GM18520 (cell line): ENCODE measurements around the gene HOXC10.

ENCODE experiments used
- ATAC-seq: cut with Tn5 transposase; IDR thresholded peaks from one replicate; pipeline ENCODE4 v1.9.1; 2021; ENCODE audit not compliant: unreplicated experiment

The HOXC10 gene

DNA sequence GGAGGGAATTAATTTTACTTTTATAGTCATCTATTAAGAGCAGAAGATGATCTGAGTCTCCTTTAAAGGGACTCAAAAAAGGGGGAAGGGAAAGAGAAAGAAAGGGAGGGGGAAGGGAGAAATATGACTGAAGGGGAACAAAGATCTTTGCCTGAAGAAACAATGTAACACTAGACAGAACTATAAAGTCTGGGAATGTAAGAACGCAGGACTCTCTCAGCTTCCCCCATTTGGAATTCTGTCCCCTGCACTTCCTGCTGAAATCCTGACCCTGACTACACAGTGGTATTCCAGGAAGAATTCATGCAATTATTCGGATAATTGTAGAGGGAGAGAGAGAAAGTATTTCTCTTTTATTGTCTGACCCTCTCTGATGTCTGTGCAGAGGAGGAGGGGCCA is 20.6 kb upstream of the HOXC10 start:
- no peak for ATAC-seq

DNA sequence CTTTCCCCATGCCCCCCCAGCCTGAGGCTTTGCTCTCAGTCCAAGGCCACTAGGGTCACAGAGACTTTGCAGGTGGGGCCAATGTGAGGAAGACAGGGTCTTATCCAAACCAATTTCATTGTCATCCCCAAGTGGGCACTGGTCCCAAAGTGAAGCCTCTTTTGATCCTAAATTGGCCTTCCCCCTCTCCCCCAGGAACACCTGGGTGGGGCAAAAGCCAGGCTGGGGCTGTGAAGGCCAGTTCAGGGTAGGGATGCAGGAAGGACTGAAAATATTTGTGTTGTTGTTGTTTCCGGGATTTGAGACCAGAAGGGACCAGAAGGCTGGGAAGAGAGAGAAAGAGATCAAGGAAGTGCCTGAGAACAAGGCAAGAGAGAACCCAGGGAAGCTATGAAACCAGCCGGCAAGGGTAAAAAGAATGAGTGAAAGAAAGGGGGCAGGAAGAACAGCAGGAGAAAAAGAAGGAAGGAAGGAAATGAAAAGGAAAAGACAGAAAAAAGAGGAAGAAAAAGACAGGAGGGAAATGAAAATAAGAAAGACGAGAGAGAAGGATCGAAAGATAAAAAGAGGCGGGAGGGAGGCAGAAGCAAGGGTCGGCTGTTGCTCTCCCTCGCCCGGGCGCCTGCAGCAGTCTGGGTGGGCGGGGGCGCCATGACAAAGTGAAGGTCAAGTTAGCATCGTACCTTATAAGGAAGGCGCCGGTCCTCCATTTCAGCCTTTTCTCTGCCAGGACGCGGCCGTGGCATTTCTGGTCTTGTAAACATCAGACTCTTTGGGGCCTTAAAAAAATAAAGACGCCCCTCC is 19.5 kb upstream of the HOXC10 start:
- ATAC-seq: no peak

GRCh38 chr12:53966085-53966384 is 18.9 kb upstream of the HOXC10 start:
- ATAC-seq: no peak

DNA sequence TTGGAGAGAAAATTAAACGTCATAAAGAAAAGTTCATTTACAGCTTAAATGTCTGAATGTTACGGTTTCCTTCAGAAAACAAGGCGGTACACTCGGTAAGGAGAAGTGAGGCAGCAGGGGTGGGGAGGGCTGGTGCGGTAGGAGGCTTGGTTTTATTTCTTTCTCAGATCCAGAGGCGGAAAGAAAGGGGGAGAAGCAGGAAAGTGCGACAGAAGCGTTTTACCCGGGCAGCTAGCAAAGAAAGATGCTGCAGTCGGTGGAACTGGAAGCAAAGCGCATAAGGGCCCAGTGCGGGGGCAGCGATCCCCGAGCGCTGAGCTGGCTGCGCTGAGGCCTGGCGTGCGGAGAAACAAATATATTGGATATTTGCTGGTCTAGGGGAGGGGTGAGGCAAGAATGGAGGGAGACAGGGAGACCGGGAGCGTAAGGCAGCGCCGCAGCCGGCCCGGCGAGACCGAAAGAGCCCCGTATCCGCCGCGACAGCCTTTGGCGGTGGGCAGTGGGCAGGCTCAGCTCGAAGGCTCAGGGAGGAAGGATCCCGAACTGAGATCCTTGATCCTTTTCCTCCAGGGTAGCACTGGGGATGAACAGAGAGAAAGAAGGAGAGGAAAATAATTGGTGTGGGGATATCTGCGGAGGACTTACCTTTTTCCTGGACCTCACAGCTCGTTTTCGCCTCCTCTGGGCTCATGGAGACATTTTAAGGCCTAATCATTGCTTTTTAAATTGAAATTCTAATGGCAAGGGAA is 18.4 kb upstream of the HOXC10 start:
- ATAC-seq: no peak

GRCh38 chr12:53967421-53967925 is 17.5 kb upstream of the HOXC10 start:
- ATAC-seq: no peak

DNA sequence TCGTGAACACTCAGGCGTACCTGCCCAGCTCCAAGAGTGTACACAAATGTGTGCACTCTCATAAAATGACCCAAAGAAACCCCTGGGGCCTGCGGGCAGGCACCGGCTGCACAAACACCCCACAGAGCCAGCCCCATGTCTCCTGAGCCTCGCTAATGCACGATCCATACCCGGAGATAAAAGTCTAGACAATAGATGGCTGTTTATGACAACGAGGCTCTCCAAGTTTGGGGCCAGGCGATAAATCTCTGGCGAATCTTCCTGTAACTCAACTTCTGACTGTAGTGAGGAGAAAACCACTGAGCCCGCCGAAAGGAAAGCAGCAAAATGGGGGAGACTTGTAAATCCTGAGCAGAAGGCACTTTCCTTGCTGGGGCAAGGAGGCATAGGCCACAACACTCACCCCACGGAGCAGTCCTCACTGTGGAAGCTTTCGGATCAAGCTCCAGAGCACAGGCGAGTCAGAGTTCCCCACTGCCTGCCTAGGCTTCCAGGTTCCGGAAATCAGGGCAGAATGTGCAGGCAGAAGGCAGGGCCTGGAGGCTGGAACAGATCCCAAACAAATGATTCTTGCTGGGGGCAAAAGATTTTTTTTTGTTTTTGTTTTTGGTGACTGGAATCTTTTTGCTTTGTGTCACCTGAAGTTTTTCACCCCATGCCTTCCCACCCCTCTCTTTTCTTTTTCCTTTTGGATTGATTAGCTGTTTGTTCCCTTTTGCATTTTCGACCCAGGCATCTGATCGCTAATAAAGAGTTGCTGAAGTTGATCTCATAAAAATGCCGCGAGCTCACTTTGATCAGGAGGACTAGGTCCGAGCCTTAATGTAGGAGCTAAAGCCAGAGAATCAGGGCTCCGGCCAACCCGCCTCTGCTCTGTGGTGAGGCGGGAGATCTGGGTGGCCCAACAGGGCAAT is 16.5 kb upstream of the HOXC10 start:
- ATAC-seq: no peak

DNA sequence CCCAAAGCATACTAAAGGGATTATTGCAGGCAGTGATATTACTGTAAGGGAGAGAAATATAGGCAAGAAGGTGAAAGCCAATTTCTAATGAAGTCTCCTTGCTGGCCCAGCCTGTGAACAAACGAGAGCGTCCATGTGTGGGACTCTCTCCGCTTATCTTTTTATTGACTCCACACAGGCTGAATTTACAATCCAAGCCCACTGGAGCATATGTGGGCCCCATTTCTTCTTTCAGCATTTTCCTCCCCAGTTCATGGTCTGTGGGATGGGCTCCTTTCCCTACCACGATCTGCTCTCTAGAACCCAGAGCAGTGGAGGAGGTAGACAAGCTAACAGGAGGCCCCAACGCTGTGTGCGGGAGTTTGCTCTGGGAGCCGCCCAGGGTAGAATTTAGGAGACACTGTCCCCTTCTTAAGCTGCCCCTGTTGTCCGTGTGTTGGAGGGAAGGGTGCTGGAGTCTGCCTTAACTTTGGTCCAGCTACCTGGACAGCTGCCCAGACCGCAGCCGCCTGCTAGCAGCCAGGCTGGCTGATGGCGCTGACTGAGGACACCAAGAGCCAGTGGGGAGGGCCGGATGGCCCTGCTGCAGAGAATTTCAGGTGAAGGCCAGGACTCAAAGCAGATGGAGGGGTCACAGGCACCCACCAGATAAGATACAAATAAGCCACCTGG is 15.2 kb upstream of the HOXC10 start:
- no peak for ATAC-seq

- no peak for ATAC-seq
Observed at GRCh38 chr12:53970451-53970850, 14.5 kb upstream of the HOXC10 start.

GRCh38 chr12:53971129-53971528 is 13.8 kb upstream of the HOXC10 start:
- ATAC-seq: no peak

DNA sequence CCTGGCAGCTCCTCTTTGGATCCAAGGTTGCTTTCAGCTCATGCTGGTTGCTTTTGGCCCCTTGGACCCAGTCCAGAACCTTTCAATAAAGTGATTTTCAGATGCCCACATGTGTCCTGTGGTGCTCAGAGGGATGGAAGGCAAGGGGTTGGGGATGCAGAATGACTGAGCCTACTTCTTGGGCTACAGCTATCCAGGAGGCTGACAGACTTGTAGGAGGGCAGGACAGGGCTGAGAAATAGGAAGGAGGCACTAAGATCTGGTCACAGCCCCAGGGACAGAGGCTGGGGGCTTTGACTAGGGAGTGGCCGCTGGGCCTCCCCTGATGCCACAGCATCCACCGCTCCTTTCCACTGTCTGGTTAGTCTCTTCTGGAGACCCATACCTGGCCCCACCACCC is 13.3 kb upstream of the HOXC10 start:
- no peak for ATAC-seq

DNA sequence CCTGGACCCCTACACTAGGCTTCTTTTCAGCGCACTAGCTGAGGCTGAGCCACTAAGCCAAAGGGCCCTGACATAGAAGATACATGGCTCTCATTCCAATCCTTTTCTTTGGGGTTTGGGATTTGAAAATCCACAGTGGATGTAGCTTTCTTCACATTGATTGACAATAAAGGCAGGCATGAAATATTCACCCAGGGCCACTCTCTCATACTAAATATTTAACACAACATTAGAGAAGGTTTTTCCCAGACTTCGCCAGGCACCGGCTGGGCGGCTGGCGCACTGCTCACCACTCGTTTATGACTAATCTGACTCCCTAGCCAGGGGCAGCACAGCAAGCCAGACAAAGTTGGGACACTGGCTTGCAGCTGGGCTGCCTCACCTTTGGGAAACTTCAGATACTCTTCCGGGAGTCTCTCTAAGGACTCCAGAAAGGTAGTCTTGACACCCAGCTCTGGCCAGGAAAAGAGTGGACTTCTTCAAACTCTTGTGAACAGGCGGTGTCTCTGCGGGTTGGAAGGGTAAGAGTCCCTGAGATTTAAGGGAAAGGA is 12.7 kb upstream of the HOXC10 start:
- ATAC-seq: no peak

DNA sequence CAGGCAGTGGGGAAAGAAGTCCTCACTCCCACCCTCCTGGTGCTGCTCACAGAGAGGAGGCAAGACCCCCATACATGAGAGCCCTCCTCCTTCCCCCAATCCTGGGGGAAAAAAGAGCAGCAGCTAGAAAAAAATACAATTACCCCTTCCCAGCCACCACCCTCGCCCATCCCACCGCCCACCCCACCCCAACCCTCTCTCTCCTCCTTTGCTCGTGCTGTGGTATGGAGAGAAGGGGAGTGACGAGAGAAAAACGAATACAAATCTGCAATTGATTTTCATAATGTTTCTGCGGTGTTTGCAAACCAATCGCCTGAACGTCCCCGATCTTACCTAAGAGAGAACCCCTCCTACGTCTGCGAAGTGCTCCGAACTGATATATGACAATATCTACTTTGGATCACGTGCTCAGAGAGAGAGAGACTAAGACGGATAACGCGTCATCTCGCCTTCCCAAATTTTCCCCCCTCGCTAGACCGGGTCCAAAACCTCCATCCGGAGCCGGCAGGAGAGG is 12.2 kb upstream of the HOXC10 start, which contains the start of gene HOXC11:
HOXC11 (plus strand) TSS at position 405 of the 514 bp plus-strand sequence. CDS start 116 bp downstream, outside the sequence.
- ATAC-seq: no peak

GRCh38 chr12:53973236-53974042 is 11.5 kb upstream of the HOXC10 start:
- no peak for ATAC-seq

DNA sequence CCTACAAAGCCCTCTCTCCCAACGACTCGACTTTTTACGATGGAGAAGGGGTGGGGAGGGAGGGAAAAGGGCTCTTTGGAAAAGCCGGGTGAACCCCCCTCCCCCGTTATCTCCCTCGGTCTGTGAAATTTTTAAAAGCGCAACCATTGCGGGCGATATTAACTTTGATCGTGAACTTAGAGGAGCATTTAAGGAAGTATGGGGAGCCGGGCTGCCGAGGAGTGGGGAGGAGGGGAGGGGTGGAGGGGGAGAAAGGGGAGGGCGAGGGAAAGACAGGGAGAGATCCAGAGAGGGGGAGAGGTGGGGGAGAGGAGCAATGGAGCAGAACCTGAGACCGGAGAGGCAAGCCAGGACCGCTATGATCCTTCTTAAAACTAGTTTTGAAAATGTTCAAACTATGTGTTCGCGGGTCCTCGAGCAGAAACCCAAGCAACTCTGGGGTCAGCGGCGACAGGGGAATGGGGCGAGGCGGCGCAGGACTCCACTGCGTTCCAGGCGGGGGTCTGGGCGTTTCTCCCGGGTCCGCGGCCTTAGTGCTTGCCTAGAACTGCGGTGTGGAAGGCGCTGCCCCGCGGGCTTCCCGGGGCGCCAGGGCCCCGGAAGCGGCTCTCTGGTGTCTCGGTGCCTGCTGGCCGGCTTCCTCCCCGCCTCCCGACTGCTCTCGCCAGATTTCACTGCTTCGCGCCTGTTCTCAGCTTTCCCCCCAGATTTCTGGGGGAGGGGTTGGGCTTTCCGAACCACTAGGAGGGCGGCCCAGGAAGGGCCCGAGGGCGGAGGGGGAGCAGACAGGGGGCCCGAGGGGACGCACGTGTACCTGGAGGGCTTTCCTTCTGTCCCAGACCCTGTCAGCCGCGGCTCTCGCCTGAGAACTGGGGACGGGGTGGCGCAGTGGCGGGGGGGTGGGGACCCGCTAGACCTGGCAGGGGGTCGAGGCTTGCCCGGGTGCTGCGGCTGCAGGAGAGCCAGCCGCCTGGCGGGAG is 10.6 kb upstream of the HOXC10 start, which contains the start of gene HOTAIR:
HOTAIR (minus strand) TSS at position 871 of the 980 bp plus-strand sequence.
- ATAC-seq: no peak

- no peak for ATAC-seq
Observed at GRCh38 chr12:53975064-53975471, 9.9 kb upstream of the HOXC10 start.

GRCh38 chr12:53975479-53976152 is 9.3 kb upstream of the HOXC10 start:
- ATAC-seq: no peak

DNA sequence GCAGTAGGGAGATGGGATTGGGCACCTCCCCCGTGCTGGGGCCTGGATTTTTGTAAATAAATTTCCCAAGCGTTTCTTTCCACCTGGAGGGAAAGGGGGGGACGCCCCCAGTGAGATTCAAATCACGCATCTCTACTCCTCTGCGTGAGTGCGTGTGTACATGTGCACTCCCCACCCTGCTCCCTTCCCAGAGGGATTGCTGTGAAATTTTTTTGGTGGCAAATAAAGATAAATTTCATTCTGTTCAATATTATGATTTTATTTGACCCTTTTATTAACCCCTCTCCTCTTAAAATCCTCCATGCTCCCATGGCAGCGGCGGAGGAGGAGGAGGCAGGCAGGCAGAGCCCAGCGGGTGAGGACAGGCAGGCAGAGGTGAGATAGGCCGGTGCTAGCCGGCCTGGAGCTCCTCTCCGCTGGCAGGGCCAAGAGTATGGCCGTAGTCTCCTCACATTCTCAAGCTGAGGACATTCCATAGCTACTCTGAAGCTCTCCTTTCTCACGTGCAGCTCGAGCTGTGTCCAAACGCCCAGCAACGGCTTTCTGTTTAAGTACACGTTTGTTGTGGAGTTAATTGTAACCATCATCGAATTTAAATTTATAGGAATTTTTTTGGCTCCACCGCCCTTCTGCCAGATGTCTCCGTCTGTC is 8.6 kb upstream of the HOXC10 start:
- ATAC-seq: no peak
